ENCODE data around the gene FRG1. TPM values are rescaled to one million over a fixed set of nuclear protein-coding genes. Genes with fewer than 3 reads are reported as not detected.
"Not testable (repeated sequence)": the region's sequence is repeated elsewhere in the genome, so short reads cannot be mapped to it uniquely, and the experiment has no call there.

FRG1 gene
- total RNA-seq, 1 donor from 2014 or later = 32.7 TPM

DNA sequence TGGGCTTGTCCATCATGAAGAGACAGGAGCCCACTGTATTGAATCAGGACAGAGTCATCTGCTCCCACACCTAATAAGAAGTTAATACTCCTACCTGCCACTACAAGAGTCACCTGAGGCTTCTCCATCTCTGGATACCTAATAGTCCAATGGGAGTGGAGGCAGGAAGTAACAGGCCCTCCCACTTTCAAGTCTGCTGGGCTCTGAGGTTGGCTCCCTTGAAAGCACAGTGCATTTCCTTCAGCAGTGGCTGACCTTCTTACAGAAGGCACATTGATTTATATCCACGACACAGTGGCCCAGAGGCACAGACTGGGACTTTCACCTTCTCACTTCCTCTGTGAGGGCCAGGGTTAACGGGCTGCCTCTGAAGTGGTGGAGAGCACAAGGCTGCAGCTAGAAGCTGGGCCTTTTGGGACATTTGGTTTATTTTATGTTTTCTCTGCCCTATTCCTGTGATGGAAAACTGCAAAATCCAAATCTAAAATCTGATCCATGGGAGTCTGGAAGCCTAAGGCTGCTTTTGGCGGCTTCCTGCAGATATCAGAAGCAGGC is 48.3 kb downstream of the FRG1 start:
- TF ChIP-seq, protein P1, sequence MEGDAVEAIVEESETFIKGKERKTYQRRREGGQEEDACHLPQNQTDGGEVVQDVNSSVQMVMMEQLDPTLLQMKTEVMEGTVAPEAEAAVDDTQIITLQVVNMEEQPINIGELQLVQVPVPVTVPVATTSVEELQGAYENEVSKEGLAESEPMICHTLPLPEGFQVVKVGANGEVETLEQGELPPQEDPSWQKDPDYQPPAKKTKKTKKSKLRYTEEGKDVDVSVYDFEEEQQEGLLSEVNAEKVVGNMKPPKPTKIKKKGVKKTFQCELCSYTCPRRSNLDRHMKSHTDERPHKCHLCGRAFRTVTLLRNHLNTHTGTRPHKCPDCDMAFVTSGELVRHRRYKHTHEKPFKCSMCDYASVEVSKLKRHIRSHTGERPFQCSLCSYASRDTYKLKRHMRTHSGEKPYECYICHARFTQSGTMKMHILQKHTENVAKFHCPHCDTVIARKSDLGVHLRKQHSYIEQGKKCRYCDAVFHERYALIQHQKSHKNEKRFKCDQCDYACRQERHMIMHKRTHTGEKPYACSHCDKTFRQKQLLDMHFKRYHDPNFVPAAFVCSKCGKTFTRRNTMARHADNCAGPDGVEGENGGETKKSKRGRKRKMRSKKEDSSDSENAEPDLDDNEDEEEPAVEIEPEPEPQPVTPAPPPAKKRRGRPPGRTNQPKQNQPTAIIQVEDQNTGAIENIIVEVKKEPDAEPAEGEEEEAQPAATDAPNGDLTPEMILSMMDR (IDR thresholded peaks at IDR 0.05; ENCODE audit: borderline replicate concordance) = no peak
- Histone ChIP-seq H3K27me3 (ENCODE audit: low read depth) (peaks cover 20% of the 10 kb centered on the region), H3K27ac (replicated peaks) (no peak overlapping the region), H3K4me3 (no peak overlapping the region), H3K4me1 (no peaks in the 10 kb centered on the region), H3K36me3 (no peaks in the 10 kb centered on the region), H3K9me3 (replicated peaks) (peaks cover 7% of the 10 kb centered on the region)
- DNase-seq = no peak
- intact Hi-C loops (cut with micrococcal nuclease) = no loop called here

DNA sequence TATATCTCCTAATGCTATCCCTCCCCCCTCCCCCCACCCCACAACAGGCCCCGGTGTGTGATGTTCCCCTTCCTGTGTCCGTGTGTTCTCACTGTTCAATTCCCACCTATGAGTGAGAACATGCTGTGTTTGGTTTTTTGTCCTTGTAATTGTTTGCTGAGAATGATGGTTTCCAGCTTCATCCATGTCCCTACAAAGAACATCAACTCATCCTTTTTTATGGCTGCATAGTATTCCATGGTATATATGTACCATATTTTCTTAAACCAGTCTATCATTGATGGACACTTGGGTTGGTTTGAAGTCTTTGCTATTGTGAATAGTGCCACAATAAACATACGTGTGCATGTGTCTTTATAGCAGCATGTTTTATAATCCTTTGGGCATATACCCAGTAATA is 49.3 kb downstream of the FRG1 start:
- H3K9me3 ChIP-seq (replicated peaks); H3K4me3 ChIP-seq; DNase-seq; H3K36me3 ChIP-seq; intact Hi-C loops (cut with micrococcal nuclease); H3K4me1 ChIP-seq; H3K27ac ChIP-seq (replicated peaks): not testable (repeated sequence)
- peaks cover 24% of the 10 kb centered on the region for H3K27me3 ChIP-seq (ENCODE audit: low read depth)

Other genes starting within 250 kb of the FRG1 start
- not detected for gene FRG2, start 86.4 kb downstream of the FRG1 start, total RNA-seq
- gene DBET, start 123.6 kb downstream of the FRG1 start, total RNA-seq = not detected
- gene DUX4, start 232.9 kb downstream of the FRG1 start, total RNA-seq = not detected